PFSK-1 (cell line): ENCODE measurements around the gene DEFB132.

Experiments
- FOXP2 ChIP-seq: optimal IDR thresholded peaks from 2 replicates; pipeline ENCODE3; 2011; ENCODE audit warnings: borderline replicate concordance, control low read depth, inconsistent platforms; ENCODE audit not compliant: insufficient read depth; ENCODE audit errors: extremely low read length, extremely low read depth
- POLR2AphosphoS5 ChIP-seq: IDR thresholded peaks from 2 replicates; pipeline ENCODE4 v1.6.1; 2012; ENCODE audit warnings: low read depth, mild to moderate bottlenecking, control low read depth, low read length, moderate library complexity
- SIN3A ChIP-seq: IDR thresholded peaks from 2 replicates; pipeline ENCODE4 v1.6.1; 2012; ENCODE audit warnings: mild to moderate bottlenecking, low read length, moderate library complexity, borderline replicate concordance; ENCODE audit not compliant: insufficient read depth
- TAF1 ChIP-seq: IDR thresholded peaks from 2 replicates; pipeline ENCODE4 v1.6.1; 2012; ENCODE audit warnings: low read length, control low read depth, borderline replicate concordance; ENCODE audit not compliant: insufficient read depth
- TF ChIP-seq, protein P1 (sequence below), 2 experiments: IDR thresholded peaks; 2 replicates each; pipeline versions ENCODE4 v1.6.1 to v1.8.0; 2011 to 2012; ENCODE audit warnings: low read depth in 2 of 2, low read length in 2 of 2, control low read depth in 1 of 2, inconsistent platforms in 1 of 2, mild to moderate bottlenecking in 1 of 2, moderate library complexity in 1 of 2; ENCODE audit not compliant: insufficient read depth in 1 of 2

DEFB132 gene

DNA sequence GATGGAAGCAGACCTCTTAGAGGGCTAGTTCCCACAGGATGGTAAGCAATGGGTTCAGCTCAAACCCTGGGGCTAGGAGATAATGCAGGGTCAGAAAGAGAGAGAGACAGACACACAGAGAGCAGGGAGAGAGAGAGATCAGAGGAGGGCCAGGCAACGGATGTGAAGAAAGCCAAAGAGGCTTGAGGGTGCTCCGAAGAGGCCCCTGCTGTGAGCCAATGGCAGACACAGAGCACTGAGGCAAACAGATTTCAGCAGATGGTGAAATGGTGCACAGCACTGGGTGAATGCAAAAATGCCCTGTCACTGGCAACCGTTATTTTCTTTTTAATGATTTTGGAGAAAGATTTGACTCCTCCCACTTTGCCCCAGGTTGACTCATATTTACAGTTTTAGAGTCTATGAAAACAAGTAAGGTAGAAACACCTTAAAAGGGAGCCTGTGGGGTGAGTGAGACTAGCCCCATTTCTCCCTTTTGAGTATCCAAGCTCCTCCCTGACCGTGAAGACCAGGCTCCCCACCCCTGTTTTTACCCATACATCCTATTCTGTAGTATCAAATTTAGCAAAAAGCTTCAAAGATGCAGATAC lies 840 bp downstream of the DEFB132 start:
- no peak for TF ChIP-seq TAF1
- TF ChIP-seq SIN3A, result no peak
- TF ChIP-seq FOXP2, result no peak
- TF ChIP-seq POLR2AphosphoS5, result no peak
- TF ChIP-seq, protein P1, sequence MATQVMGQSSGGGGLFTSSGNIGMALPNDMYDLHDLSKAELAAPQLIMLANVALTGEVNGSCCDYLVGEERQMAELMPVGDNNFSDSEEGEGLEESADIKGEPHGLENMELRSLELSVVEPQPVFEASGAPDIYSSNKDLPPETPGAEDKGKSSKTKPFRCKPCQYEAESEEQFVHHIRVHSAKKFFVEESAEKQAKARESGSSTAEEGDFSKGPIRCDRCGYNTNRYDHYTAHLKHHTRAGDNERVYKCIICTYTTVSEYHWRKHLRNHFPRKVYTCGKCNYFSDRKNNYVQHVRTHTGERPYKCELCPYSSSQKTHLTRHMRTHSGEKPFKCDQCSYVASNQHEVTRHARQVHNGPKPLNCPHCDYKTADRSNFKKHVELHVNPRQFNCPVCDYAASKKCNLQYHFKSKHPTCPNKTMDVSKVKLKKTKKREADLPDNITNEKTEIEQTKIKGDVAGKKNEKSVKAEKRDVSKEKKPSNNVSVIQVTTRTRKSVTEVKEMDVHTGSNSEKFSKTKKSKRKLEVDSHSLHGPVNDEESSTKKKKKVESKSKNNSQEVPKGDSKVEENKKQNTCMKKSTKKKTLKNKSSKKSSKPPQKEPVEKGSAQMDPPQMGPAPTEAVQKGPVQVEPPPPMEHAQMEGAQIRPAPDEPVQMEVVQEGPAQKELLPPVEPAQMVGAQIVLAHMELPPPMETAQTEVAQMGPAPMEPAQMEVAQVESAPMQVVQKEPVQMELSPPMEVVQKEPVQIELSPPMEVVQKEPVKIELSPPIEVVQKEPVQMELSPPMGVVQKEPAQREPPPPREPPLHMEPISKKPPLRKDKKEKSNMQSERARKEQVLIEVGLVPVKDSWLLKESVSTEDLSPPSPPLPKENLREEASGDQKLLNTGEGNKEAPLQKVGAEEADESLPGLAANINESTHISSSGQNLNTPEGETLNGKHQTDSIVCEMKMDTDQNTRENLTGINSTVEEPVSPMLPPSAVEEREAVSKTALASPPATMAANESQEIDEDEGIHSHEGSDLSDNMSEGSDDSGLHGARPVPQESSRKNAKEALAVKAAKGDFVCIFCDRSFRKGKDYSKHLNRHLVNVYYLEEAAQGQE (IDR thresholded peaks at IDR 0.05; ENCODE audit: insufficient read depth in 1 of 2, low read depth in 2 of 2, low read length in 2 of 2), result no peak

DNA sequence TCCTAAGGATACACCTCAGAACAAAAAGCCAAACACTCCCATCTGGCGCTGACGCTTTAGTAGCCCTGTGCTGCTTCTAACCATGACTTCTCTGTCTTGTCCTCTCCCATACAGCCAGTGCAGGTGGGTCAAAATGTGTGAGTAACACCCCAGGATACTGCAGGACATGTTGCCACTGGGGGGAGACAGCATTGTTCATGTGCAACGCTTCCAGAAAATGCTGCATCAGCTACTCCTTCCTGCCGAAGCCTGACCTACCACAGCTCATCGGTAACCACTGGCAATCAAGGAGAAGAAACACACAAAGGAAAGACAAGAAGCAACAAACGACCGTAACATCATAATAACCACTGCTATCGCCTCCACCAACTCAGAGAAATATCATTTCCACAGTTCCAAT lies 1.4 kb downstream of the DEFB132 start:
- TF ChIP-seq, protein P1 (IDR thresholded peaks at IDR 0.05; ENCODE audit: insufficient read depth in 1 of 2, low read depth in 2 of 2, low read length in 2 of 2), result no peak
- TF ChIP-seq POLR2AphosphoS5 (no peak), TAF1 (no peak), SIN3A (no peak), FOXP2 (no peak)

- TF ChIP-seq SIN3A, result no peak
Observed at GRCh38 chr20:259981-260380, 2.5 kb downstream of the DEFB132 start.

DNA sequence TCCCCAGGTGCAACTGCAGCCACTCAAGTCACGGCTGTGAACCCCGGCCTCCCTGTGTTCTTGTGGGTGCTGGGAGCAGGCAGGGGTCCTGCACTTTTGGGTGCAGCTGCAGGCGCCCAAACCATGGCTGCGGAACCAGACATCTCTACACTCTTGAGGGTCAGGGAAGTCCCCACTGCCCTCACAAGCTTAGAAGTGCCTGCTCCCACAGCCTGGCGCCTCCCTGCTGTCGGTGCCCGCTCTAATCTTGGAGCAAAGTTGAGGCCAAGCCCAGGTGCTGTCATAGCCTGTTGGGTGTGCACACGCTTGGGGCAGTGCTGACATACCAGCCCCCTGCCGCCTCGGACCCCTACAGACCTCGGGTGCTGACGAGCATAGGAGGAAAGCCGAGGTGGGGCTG lies 6.2 kb downstream of the DEFB132 start:
- TF ChIP-seq SIN3A (no peak), POLR2AphosphoS5 (no peak), FOXP2 (no peak), TAF1 (no peak)
- TF ChIP-seq, protein P1 (IDR thresholded peaks at IDR 0.05; ENCODE audit: insufficient read depth in 1 of 2, low read depth in 2 of 2, low read length in 2 of 2), result no peak

- TF ChIP-seq TAF1 (no peak), SIN3A (no peak), POLR2AphosphoS5 (0 out of 2 replicates have a peak, but pooled peaks have one; percentile 43), FOXP2 (peak; percentile 96)
- TF ChIP-seq, protein P1 (IDR thresholded peaks at IDR 0.05; ENCODE audit: insufficient read depth in 1 of 2, low read depth in 2 of 2, low read length in 2 of 2), result no peak
Observed at GRCh38 chr20:266596-267562, 9.4 kb downstream of the DEFB132 start.
